ENCODE results near the gene PEMT.

The PEMT gene

DNA sequence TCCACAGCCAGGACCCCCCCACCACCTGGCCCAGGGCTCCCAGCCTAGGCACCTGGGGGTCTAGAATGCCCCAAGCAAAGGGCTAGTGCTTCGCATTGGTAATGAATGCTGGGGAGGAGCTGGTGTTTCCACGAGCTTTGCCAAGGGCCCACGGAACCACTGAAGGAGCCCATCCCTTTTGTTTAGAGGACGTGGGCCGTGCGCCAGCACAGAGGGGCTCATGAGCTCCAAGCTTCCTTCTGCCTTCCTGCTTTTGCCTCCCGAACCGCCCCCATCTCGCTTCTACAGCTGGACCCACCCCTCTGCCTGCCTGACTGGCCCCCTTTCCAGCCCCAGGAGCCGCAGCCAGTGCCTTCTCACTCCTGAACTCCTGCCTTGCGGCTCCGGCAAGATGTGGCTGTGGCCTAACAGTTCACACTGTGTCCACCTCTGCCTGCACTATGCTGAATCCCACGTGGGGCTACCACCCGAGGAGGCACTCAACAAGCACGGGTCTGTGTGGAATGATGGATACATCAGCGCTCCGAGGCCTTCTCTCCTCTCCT is 63.5 kb downstream of the PEMT start:
- no peak overlapping the region for H3K4me3 Mint-ChIP-seq

GRCh38 chr17:17527534-17527933 is 64.0 kb downstream of the PEMT start:
- Mint-ChIP-seq H3K9me3 (no peaks in the 10 kb centered on the region), H3K27ac (no peak overlapping the region), H3K27me3 (ENCODE audit: low read depth) (peaks cover 3% of the 10 kb centered on the region), H3K4me1 (ENCODE audit: low read depth) (no peaks in the 10 kb centered on the region), H3K36me3 (ENCODE audit: low read depth) (no peaks in the 10 kb centered on the region), H3K4me3 (no peak overlapping the region)

More for the DNA sequence above, 63.5 kb downstream of the PEMT start:
- Mint-ChIP-seq H3K4me1 (ENCODE audit: low read depth) (no peaks in the 10 kb centered on the region), H3K27ac (no peak overlapping the region), H3K36me3 (ENCODE audit: low read depth) (no peaks in the 10 kb centered on the region), H3K9me3 (no peaks in the 10 kb centered on the region), H3K27me3 (ENCODE audit: low read depth) (peaks cover 3% of the 10 kb centered on the region)

DNA sequence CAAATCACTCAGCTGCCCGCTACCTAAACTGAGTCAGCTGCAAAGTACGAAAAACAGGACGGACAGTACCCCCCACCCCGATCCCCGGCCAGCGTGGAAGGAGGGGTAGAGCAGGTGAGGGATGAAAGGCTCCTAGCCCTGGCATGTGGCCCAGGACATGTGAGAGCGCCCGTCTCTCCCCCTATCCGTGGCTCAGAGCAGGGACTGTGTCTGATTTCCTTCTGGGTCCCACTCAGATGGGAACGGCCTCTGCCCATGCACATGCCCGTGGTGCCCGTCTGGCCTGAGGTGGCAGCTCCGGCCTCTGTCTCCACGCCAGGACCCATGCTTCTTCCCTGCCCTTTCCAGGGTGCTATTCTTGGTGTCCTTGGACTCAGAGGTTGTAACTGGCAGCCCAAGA is 65.1 kb downstream of the PEMT start:
- no peak overlapping the region for H3K27ac Mint-ChIP-seq
- H3K9me3 Mint-ChIP-seq = no peaks in the 10 kb centered on the region
- H3K4me3 Mint-ChIP-seq = no peak overlapping the region
- H3K4me1 Mint-ChIP-seq (ENCODE audit: low read depth) = no peaks in the 10 kb centered on the region
- no peaks in the 10 kb centered on the region for H3K36me3 Mint-ChIP-seq (ENCODE audit: low read depth)
- no peaks in the 10 kb centered on the region for H3K27me3 Mint-ChIP-seq (ENCODE audit: low read depth)

DNA sequence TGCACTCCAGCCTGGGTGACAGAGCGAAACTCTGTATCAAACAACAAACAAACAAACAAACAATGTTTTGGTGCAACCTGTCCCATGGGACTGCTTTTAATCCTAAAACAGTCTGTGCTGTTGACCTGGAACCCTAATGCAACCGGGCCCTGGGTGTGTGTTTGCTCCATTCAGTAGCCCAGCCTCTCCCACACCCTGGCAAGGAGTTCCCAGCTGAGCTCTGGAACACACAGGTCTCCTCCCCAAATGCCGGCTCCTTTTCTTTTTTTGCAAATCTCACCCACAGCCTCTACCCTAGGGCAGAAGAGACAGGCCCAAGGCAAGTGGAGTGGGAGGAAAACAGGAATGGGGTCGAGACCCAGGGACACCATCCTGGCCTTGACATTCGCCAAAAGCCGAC is 65.6 kb downstream of the PEMT start:
- H3K4me3 Mint-ChIP-seq = no peak overlapping the region
- no peak overlapping the region for H3K27ac Mint-ChIP-seq
- H3K9me3 Mint-ChIP-seq = no peaks in the 10 kb centered on the region
- H3K4me1 Mint-ChIP-seq (ENCODE audit: low read depth) = no peaks in the 10 kb centered on the region
- no peaks in the 10 kb centered on the region for H3K27me3 Mint-ChIP-seq (ENCODE audit: low read depth)
- H3K36me3 Mint-ChIP-seq (ENCODE audit: low read depth) = no peaks in the 10 kb centered on the region

DNA sequence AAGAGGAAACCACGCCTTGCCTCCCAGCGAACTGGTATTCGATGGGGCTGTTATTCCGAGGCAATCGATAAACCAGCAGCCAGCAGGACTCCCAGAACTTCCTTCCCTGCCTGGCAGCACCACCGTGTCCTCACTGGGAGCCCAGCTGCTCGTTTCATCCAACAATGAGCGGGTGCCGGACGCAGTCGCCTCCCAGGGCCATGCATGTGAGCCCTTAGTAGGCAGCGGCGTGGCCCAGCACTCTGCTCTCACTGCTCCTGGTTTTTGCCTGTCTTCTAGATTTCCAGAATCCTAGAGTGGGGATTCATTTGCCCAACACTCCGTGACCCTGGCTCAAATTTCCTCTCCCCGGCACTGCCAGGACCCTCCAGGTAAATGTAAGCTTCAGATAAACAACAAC is 66.2 kb downstream of the PEMT start:
- Mint-ChIP-seq H3K36me3 (ENCODE audit: low read depth) (no peaks in the 10 kb centered on the region), H3K9me3 (no peaks in the 10 kb centered on the region)

DNA sequence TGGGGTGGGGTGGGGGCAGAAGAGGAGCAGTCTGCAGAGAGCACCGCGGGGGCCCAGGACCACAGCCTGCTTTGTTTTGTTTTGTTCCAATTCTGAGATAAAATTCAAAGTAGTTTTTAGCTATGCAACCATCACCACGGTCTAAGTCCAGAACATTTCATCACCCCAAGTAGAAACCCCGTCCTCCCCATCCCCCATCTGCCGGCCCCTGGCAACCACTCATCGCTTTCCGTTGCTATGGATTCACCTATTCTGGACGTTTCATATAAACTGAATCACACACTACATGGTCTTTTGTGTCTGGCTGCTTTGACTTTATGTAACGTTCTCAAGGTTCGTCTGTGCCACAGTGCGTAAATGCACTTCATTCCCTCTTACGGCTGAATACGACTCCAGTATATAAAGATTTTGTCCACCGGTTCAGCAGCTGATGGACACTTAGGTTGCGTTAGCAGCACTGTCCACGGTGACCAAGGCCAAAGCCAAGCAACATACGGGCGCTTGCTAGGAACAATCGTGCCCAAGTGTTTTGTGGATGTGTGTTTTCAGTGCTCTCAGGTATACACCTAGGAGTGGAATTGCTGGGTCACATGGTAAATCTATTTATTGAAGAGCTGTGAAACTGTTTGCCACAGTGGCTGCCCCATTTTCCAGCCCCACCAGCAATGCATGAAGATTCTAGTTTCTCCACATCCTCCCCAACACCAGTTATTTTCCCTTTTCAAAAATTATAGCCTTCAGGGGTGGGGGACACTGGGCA is 67.6 kb downstream of the PEMT start:
- Mint-ChIP-seq H3K27me3 (ENCODE audit: low read depth) (no peaks in the 10 kb centered on the region), H3K27ac (no peak overlapping the region), H3K36me3 (ENCODE audit: low read depth) (no peaks in the 10 kb centered on the region), H3K4me3 (no peak overlapping the region), H3K9me3 (no peaks in the 10 kb centered on the region), H3K4me1 (ENCODE audit: low read depth) (no peaks in the 10 kb centered on the region)

More for the DNA sequence above, 66.2 kb downstream of the PEMT start:
- Mint-ChIP-seq H3K4me3 (no peak overlapping the region), H3K27ac (no peak overlapping the region), H3K27me3 (ENCODE audit: low read depth) (no peaks in the 10 kb centered on the region), H3K4me1 (ENCODE audit: low read depth) (no peaks in the 10 kb centered on the region)

DNA sequence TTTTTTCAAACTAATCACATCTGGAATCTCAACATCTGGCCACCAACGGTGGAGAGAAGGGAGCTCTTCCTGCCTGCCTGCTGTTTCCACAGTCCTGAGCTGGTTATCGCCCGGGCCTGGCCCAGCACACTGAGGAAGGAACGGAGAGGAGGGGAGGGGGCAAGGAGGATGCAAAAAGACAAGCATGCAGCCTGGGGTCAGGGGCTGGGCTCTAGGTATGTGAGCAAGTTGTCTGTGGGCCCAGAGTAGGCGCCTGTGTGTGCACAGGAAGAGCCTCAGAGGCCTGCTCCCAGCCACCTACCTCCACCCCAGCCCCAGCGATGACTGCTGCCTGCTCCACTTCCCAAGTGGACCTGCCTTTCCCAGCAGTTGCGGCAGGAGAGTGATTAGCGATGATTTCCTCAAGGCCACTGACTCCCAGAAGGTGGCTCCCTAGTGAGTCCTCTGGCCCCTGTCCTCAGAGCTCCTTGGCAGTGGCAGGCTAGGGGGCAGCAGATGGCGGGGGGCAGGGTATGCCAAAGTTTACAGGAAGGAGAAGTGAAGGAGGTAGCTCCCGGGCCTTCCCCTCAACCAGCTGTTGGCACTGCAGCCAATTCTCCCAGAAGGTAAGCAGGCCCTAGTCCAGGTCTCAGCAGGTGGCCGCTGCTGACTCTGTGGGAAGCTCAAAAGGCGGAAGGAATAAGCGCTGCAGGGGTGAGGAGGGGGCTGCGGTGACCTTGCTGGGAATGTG is 68.3 kb downstream of the PEMT start:
- Mint-ChIP-seq H3K27me3 (ENCODE audit: low read depth) (no peaks in the 10 kb centered on the region), H3K4me3 (no peak overlapping the region), H3K9me3 (no peaks in the 10 kb centered on the region), H3K36me3 (ENCODE audit: low read depth) (no peaks in the 10 kb centered on the region), H3K27ac (no peak overlapping the region), H3K4me1 (ENCODE audit: low read depth) (no peaks in the 10 kb centered on the region)

DNA sequence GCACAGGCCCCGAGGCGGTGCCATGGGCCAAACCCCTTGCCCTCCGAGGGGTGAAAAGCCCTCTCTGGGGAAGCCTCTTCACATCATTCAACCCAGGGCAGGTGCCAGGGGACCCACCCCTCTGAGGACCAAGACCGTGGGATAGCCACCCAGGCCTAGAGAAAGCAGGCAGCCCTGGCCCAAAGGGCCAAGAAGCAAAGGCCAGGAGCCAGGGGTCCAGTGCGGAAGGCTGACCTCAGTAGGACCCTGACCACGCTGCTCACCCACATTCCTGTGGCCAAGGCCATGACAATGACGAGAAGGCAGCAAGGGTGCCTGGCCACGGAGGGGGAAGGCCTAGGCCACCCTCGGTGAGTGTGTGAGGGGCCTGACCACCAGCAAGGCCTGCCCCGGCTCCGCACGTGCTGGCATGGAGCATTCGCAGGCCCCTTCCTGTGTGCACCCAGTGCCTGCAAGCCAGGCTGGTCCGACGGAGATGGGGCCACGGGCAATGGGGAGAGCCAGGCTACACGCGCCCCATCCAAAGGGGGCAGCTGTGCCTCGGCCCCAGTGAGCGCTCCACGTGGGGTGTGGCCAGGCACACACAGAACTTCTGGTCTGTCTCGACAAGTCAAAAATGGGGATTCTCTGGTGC is 70.8 kb downstream of the PEMT start:
- no peak overlapping the region for H3K27ac Mint-ChIP-seq
- H3K27me3 Mint-ChIP-seq (ENCODE audit: low read depth) = no peaks in the 10 kb centered on the region
- H3K4me3 Mint-ChIP-seq = no peak overlapping the region
- no peaks in the 10 kb centered on the region for H3K9me3 Mint-ChIP-seq
- no peaks in the 10 kb centered on the region for H3K4me1 Mint-ChIP-seq (ENCODE audit: low read depth)
- H3K36me3 Mint-ChIP-seq (ENCODE audit: low read depth) = no peaks in the 10 kb centered on the region

GRCh38 chr17:17519886-17520285 is 71.6 kb downstream of the PEMT start:
- no peaks in the 10 kb centered on the region for H3K27me3 Mint-ChIP-seq (ENCODE audit: low read depth)
- H3K36me3 Mint-ChIP-seq (ENCODE audit: low read depth) = no peaks in the 10 kb centered on the region
- H3K4me1 Mint-ChIP-seq (ENCODE audit: low read depth) = no peaks in the 10 kb centered on the region
- no peaks in the 10 kb centered on the region for H3K9me3 Mint-ChIP-seq
- no peak overlapping the region for H3K27ac Mint-ChIP-seq
- H3K4me3 Mint-ChIP-seq = no peak overlapping the region

GRCh38 chr17:17518951-17519350 is 72.6 kb downstream of the PEMT start:
- no peak overlapping the region for H3K4me3 Mint-ChIP-seq
- H3K4me1 Mint-ChIP-seq (ENCODE audit: low read depth) = no peaks in the 10 kb centered on the region
- no peak overlapping the region for H3K27ac Mint-ChIP-seq
- H3K27me3 Mint-ChIP-seq (ENCODE audit: low read depth) = no peaks in the 10 kb centered on the region
- H3K36me3 Mint-ChIP-seq (ENCODE audit: low read depth) = no peaks in the 10 kb centered on the region
- no peaks in the 10 kb centered on the region for H3K9me3 Mint-ChIP-seq

GRCh38 chr17:17518014-17518413 is 73.5 kb downstream of the PEMT start:
- no peaks in the 10 kb centered on the region for H3K27me3 Mint-ChIP-seq (ENCODE audit: low read depth)
- no peaks in the 10 kb centered on the region for H3K36me3 Mint-ChIP-seq (ENCODE audit: low read depth)
- H3K4me1 Mint-ChIP-seq (ENCODE audit: low read depth) = no peaks in the 10 kb centered on the region
- H3K4me3 Mint-ChIP-seq = no peak overlapping the region
- no peak overlapping the region for H3K27ac Mint-ChIP-seq
- no peaks in the 10 kb centered on the region for H3K9me3 Mint-ChIP-seq

DNA sequence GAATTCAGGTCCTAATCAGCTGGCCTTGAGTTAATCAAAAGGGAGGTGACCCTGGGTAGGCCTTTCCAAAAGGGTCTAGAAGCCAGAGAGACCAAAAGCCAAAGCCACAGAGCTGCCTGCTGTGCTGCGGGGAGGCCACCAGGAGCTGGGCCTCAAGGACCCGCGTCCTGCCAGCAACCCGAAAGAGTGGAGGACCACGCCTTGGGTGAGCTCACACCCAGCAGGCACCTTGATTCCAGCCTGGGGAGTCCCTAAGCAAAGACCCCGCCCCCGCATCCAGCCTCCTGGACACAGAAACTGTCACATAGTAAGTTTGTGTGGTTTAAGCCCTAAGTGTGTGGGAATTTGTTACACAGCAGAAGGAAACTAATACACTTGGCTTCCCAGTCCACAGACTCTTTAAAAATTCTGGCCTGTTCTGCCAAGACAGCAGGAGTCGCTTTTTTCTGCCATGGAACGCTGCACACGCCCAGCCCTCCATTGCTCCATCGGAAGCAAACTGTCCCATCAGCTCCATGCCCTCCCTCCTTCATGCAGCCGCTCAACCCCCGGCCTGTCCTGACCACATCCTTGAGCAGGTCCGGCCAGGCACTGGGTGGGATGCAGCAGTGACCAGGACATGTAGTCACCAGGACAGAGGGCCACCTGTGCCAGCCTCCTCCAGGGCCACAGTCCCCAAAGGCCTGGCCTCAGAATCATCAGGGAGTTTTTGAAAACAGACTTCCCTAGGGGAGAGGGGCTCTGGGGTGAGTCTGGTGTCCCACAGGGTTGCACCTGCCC is 74.4 kb downstream of the PEMT start:
- no peaks in the 10 kb centered on the region for H3K27me3 Mint-ChIP-seq (ENCODE audit: low read depth)
- no peaks in the 10 kb centered on the region for H3K9me3 Mint-ChIP-seq
- H3K4me3 Mint-ChIP-seq = no peak overlapping the region
- H3K36me3 Mint-ChIP-seq (ENCODE audit: low read depth) = no peaks in the 10 kb centered on the region
- no peak overlapping the region for H3K27ac Mint-ChIP-seq
- H3K4me1 Mint-ChIP-seq (ENCODE audit: low read depth) = no peaks in the 10 kb centered on the region

DNA sequence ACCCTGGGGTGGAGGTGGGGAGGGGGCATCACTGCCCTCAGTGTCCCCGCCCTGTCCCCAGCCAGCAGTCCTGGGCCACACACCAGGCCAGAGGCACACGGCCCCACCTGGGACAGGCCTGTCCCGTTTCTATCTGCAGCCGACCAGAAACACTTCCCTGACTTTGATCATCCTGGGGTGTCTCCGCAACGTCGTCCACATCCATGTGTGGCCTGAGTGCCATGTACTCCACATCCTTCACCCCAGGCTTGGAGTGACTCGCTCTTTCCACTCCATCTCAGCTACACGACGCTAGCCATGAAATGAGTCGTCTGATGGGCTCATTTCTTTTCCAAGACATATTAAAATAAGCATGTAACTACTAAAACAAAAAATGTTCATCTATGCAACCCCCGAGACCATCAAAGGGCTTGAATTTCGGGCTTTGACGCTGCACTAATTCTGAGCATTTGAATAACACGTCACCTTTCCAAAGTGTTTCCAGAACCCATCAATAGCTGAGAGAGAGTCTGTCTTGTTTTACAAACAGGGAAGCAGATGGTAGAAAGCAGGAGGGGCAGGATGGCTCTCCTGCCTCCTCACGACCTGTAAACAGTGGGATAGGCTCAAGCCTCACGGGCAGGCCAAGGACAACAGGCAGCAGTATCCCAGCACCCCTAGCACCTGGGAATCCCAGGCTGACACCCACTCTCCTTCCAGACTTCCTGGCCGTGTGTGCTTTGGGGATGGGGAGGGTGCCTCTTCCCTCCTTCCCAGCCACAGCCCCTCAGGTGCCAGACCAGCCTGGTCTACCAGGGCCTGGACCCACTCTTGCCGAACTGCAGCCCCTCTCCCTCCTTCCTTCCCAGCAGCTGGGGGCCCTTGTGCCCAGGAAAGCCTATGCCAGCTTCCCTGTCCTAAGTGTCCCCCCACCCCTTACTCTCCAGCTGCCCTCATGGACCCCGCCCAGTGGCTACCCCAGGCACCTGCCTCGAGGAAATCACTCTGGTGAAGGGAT is 75.3 kb downstream of the PEMT start:
- Mint-ChIP-seq H3K27me3 (ENCODE audit: low read depth) (no peaks in the 10 kb centered on the region), H3K27ac (no peak overlapping the region), H3K4me3 (no peak overlapping the region), H3K36me3 (ENCODE audit: low read depth) (no peaks in the 10 kb centered on the region), H3K4me1 (ENCODE audit: low read depth) (no peaks in the 10 kb centered on the region), H3K9me3 (no peaks in the 10 kb centered on the region)
